ENCODE results near the gene WDR86.

Gene WDR86

DNA sequence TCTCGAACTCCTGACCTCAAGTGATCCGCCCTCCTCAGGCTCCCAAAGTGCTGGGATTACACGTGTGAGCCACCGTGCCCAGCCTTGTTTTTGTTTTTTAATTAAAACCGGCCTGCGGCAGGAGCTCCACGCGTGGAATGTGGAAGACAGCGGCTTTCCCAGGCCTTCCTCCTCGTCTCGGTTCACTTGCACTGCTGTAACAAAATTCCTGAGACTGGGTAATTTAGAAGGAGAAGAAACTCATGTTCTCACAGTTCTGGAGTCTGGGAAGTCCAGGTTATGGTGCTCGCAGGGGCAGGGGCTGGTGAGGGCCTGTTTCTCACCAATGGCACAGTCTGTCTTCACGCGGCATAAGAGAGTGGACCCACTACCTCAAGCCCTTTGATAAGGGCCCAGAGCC lies 44.5 kb upstream of the WDR86 start:
- Histone ChIP-seq H4K20me1 (ENCODE audit: control insufficient read depth, insufficient read depth, low read depth, low read length) (no peaks in the 10 kb centered on the region), H3K27me3 (ENCODE audit: control insufficient read depth, low read length) (peaks cover 9% of the 10 kb centered on the region; the same call in 1 of the 2 replicates), H3K4me3 (ENCODE audit: low read length) (no peak overlapping the region), H3K4me2 (ENCODE audit: low read length) (no peak overlapping the region), H3K9me3 (ENCODE audit: control insufficient read depth, insufficient read depth, low read length) (no peaks in the 10 kb centered on the region), H3K9me2 (replicated peaks; ENCODE audit: control insufficient read depth, low read length) (no peaks in the 10 kb centered on the region), H3K4me1 (ENCODE audit: control insufficient read depth, low read length) (no peaks in the 10 kb centered on the region), H3F3A (ENCODE audit: control insufficient read depth, insufficient read depth) (no peaks in the 10 kb centered on the region), H3K79me2 (ENCODE audit: control insufficient read depth, low read length) (no peaks in the 10 kb centered on the region), H3K36me3 (ENCODE audit: control insufficient read depth, low read length) (no peaks in the 10 kb centered on the region), H3K27ac (ENCODE audit: low read depth, low read length) (no peak overlapping the region)
- no peak for TF ChIP-seq EZH2phosphoT487 (IDR thresholded peaks at IDR 0.05; ENCODE audit: borderline replicate concordance, low read length)
- TF ChIP-seq, protein P1, sequence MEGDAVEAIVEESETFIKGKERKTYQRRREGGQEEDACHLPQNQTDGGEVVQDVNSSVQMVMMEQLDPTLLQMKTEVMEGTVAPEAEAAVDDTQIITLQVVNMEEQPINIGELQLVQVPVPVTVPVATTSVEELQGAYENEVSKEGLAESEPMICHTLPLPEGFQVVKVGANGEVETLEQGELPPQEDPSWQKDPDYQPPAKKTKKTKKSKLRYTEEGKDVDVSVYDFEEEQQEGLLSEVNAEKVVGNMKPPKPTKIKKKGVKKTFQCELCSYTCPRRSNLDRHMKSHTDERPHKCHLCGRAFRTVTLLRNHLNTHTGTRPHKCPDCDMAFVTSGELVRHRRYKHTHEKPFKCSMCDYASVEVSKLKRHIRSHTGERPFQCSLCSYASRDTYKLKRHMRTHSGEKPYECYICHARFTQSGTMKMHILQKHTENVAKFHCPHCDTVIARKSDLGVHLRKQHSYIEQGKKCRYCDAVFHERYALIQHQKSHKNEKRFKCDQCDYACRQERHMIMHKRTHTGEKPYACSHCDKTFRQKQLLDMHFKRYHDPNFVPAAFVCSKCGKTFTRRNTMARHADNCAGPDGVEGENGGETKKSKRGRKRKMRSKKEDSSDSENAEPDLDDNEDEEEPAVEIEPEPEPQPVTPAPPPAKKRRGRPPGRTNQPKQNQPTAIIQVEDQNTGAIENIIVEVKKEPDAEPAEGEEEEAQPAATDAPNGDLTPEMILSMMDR (IDR thresholded peaks at IDR 0.05; ENCODE audit: low read depth, low read length, poor library complexity, severe bottlenecking) = no peak

DNA sequence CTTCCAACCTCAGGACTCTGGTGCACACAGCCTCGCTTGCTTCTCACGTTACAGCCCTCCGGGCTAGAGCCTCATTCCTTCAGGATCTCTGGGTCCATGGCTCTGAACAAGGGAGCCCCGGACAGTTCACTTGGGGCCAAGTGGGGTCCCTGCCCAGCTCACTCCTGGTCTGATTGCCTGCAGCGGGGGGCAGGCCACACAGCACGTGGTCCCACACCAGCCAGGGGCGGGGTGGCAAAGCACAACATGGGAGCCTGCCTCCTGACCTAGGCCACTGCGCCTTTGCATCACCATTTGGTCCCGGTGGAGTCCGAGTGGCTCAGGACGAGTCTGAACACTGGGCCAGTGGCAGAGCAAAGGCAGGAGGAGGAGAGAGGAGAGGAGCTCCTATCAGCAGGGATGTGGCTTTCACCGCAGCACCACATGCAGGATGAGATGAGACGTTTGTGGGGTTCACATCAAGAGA lies 43.5 kb upstream of the WDR86 start:
- Histone ChIP-seq H3K79me2 (ENCODE audit: control insufficient read depth, low read length) (no peaks in the 10 kb centered on the region), H3K36me3 (ENCODE audit: control insufficient read depth, low read length) (no peaks in the 10 kb centered on the region), H3K27me3 (ENCODE audit: control insufficient read depth, low read length) (peaks cover 9% of the 10 kb centered on the region; the same call in 1 of the 2 replicates), H3K9me3 (ENCODE audit: control insufficient read depth, insufficient read depth, low read length) (no peaks in the 10 kb centered on the region), H3K9me2 (replicated peaks; ENCODE audit: control insufficient read depth, low read length) (no peaks in the 10 kb centered on the region), H3K4me3 (ENCODE audit: low read length) (no peak overlapping the region), H3K4me1 (ENCODE audit: control insufficient read depth, low read length) (no peaks in the 10 kb centered on the region), H4K20me1 (ENCODE audit: control insufficient read depth, insufficient read depth, low read depth, low read length) (no peaks in the 10 kb centered on the region), H3F3A (ENCODE audit: control insufficient read depth, insufficient read depth) (no peaks in the 10 kb centered on the region), H3K4me2 (ENCODE audit: low read length) (no peak overlapping the region), H3K27ac (ENCODE audit: low read depth, low read length) (no peak overlapping the region)
- no peak for TF ChIP-seq EZH2phosphoT487 (IDR thresholded peaks at IDR 0.05; ENCODE audit: borderline replicate concordance, low read length)
- TF ChIP-seq, protein P1 (IDR thresholded peaks at IDR 0.05; ENCODE audit: low read depth, low read length, poor library complexity, severe bottlenecking) = no peak

GRCh38 chr7:151452680-151453325 lies 43.0 kb upstream of the WDR86 start:
- H3K9me3 ChIP-seq (ENCODE audit: control insufficient read depth, insufficient read depth, low read length) = no peaks in the 10 kb centered on the region
- peaks cover 9% of the 10 kb centered on the region; the same call in 1 of the 2 replicates for H3K27me3 ChIP-seq (ENCODE audit: control insufficient read depth, low read length)
- H3K4me3 ChIP-seq (ENCODE audit: low read length) = no peak overlapping the region
- H3K79me2 ChIP-seq (ENCODE audit: control insufficient read depth, low read length) = no peaks in the 10 kb centered on the region
- H3K36me3 ChIP-seq (ENCODE audit: control insufficient read depth, low read length) = no peaks in the 10 kb centered on the region
- no peaks in the 10 kb centered on the region for H3F3A ChIP-seq (ENCODE audit: control insufficient read depth, insufficient read depth)
- no peak overlapping the region for H3K27ac ChIP-seq (ENCODE audit: low read depth, low read length)
- no peak for TF ChIP-seq EZH2phosphoT487 (IDR thresholded peaks at IDR 0.05; ENCODE audit: borderline replicate concordance, low read length)
- TF ChIP-seq, protein P1 (IDR thresholded peaks at IDR 0.05; ENCODE audit: low read depth, low read length, poor library complexity, severe bottlenecking) = no peak
- H3K4me1 ChIP-seq (ENCODE audit: control insufficient read depth, low read length) = no peaks in the 10 kb centered on the region
- H4K20me1 ChIP-seq (ENCODE audit: control insufficient read depth, insufficient read depth, low read depth, low read length) = no peaks in the 10 kb centered on the region
- H3K9me2 ChIP-seq (replicated peaks; ENCODE audit: control insufficient read depth, low read length) = no peaks in the 10 kb centered on the region
- H3K4me2 ChIP-seq (ENCODE audit: low read length) = no peak overlapping the region

Data from DOHH2 (cell line).